ENCODE measurements around the gene KCNG2. TPM values are rescaled to one million over a fixed set of nuclear protein-coding genes. Genes with fewer than 3 reads are reported as not detected.

The KCNG2 gene
- total and polyA plus RNA-seq, 2 of the 8 experiments (the other 6 are each of a cell fraction or from before 2014, with no cell fraction given): 0.19 to 0.74 TPM

DNA sequence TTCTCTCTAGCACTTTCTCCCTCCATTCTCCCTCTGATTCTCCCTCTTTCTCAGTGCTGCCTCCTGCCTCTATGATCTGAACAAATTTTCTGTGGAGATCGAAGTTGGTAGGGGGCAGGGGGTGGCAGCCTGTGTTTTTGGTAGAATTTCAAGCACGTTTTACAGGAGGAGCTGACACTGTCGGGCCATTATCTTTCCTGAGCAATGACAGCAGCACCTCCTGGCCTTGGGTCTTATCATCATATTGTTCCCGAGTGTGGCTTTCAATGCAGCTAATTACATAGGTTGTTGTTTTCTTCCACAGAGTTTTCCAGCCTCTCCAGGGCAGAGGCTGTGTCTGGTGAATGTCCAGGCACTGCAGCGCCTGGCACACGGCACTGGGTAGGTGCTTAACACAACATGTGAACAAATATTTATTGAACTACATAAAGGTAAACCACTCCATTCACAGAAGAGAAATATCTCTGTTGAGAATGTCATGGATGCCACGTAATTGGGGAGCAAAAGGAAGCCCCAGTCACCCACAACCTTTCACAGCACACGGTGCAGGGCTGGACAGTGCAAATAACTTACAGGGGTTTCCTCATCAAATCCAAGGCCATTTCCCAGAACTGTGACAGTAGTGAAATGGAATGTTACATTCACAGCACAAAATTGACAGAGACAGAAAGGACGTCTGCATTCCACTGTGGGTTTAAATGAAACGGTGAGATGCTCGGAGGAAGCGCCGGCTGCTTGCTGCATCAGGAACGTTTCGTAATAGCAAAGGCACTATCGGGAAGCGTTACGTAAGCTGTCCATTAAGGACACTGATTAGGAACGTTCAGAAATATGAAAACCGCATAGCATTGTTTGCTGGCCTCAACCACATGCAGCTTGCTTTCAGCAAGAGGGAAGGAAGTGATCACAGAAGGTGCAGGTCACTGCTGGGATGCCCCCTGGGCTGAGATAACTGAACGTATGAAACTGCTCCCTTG lies 6.5 kb upstream of the KCNG2 start:
- H3K27me3 ChIP-seq (replicated peaks in 1 of 4; ENCODE audit: control insufficient read depth in 3 of 4, extremely low read depth in 1 of 4, insufficient read depth in 3 of 4, low read length in 3 of 4): peaks cover 19 to 45% (median 38%) of the 10 kb centered on the region in 4 experiments
- CTCF ChIA-PET (ENCODE audit: partially characterized antibody): interaction anchor here (0.7 to 1.5 kb wide), 4 partner anchors 8 to 138 kb away, joined by 3 to 4 read pairs (median 3); no protein-coding TSS in a partner anchor
- no peak overlapping the region for H3K4me3 ChIP-seq (ENCODE audit: extremely low read depth in 1 of 4, insufficient read depth in 2 of 4, low read depth in 3 of 4, low read length in 4 of 4)

More for the DNA sequence above, 6.5 kb upstream of the KCNG2 start:
- H4K8ac ChIP-seq (ENCODE audit: extremely low read depth, insufficient read depth, low read length): no peak overlapping the region
- H3K9ac ChIP-seq (replicated peaks in 1 of 4; ENCODE audit: extremely low read depth in 1 of 4, low read depth in 3 of 4, low read length in 3 of 4): no peak overlapping the region
- no peak overlapping the region for H2BK12ac ChIP-seq (ENCODE audit: low read depth, low read length)
- no peak overlapping the region for H3K4me2 ChIP-seq (ENCODE audit: insufficient read depth in 1 of 2, low read depth in 2 of 2, low read length in 2 of 2)
- no peak overlapping the region for H2AFZ ChIP-seq (ENCODE audit: low read length)
- peaks cover 4% of the 10 kb centered on the region; the same call in 1 of the 2 replicates for H3K79me1 ChIP-seq (ENCODE audit: low read depth, low read length)
- no peaks in the 10 kb centered on the region; a peak in 1 of 8 replicates for H3K36me3 ChIP-seq (ENCODE audit: control insufficient read depth in 2 of 4, insufficient read depth in 4 of 4, low read length in 3 of 4)
- H2BK20ac ChIP-seq (ENCODE audit: low read length): no peak overlapping the region
- H3K23me2 ChIP-seq (ENCODE audit: low read depth, low read length): peaks cover 8% of the 10 kb centered on the region
- H3K14ac ChIP-seq (ENCODE audit: insufficient read length): no peak overlapping the region
- WGBS, 2 experiments (ENCODE audit: extremely low coverage in 1 of 2, insufficient coverage in 1 of 2, insufficient read length in 1 of 2, insufficient replicate concordance in 2 of 2, low coverage in 1 of 2, low lambda C conversion rate in 2 of 2, missing lambda C conversion rate in 1 of 2): 84% methylated on average over 21 of the region's 21 CpGs; no CpG with 5 or more reads in 1 of the 2 experiments
- no peak overlapping the region for H3K56ac ChIP-seq (replicated peaks; ENCODE audit: insufficient read length, low read depth, low read length)
- H2BK120ac ChIP-seq (replicated peaks; ENCODE audit: low read depth, low read length): no peak overlapping the region
- no peak overlapping the region for H2BK15ac ChIP-seq (ENCODE audit: low read length)
- FAIRE-seq: no peak
- DNase-seq (ENCODE audit: low read depth in 1 of 2, low spot score in 2 of 2): no peak
- POLR2A ChIA-PET (ENCODE audit: partially characterized antibody): no interaction called here
- peaks cover 0 to 5% of the 10 kb centered on the region in 2 experiments for H4K20me1 ChIP-seq (replicated peaks in 1 of 2; ENCODE audit: control insufficient read depth in 1 of 2, insufficient read depth in 2 of 2, low read length in 2 of 2)
- H3K9me3 ChIP-seq (ENCODE audit: insufficient read depth in 2 of 2, low read depth in 1 of 2, low read length in 1 of 2): no peaks in the 10 kb centered on the region; a peak in 1 of 4 replicates
- peaks cover 0 to 5% (median 1%) of the 10 kb centered on the region in 4 experiments; a peak in 2 of 7 replicates for H3K4me1 ChIP-seq (replicated peaks in 1 of 4; ENCODE audit: control insufficient read depth in 3 of 4, insufficient read depth in 4 of 4, low read length in 3 of 4)
- TF ChIP-seq CEBPB (IDR thresholded peaks at IDR 0.05; ENCODE audit: low read depth, low read length): no peak
- TF ChIP-seq ASH2L (IDR thresholded peaks at IDR 0.05; ENCODE audit: low read length): no peak
- no peak for TF ChIP-seq RXRA (IDR thresholded peaks at IDR 0.05; ENCODE audit: insufficient read depth, low read depth, low read length)
- no peak for TF ChIP-seq SUZ12 (IDR thresholded peaks at IDR 0.05; ENCODE audit: low read length)
- TF ChIP-seq EZH2 (IDR thresholded peaks at IDR 0.05; ENCODE audit: low read depth, low read length, severe bottlenecking): no peak
- H3K23ac ChIP-seq (ENCODE audit: insufficient read length): no peak overlapping the region
- no peak overlapping the region for H2AK5ac ChIP-seq (ENCODE audit: low read depth, low read length)
- H4K91ac ChIP-seq (replicated peaks; ENCODE audit: insufficient read length, low read length): no peak overlapping the region
- no peak overlapping the region for H4K5ac ChIP-seq (ENCODE audit: insufficient read length, low read depth, low read length)
- H3K27ac ChIP-seq (ENCODE audit: low read depth, low read length): no peak overlapping the region
- no peaks in the 10 kb centered on the region for H3K79me2 ChIP-seq (ENCODE audit: control insufficient read depth in 1 of 2, insufficient read depth in 2 of 2, low read length in 2 of 2)
- H3K4ac ChIP-seq (replicated peaks; ENCODE audit: insufficient read length, low read depth, low read length): no peak overlapping the region
- H2BK5ac ChIP-seq (ENCODE audit: low read depth, low read length): no peak overlapping the region
- H3K18ac ChIP-seq (ENCODE audit: extremely low read depth, low read length): no peak overlapping the region

Measured in H1 (cell line).